GM21423 (cell line): ENCODE results near the gene GPAT3.
"Not testable (repeated sequence)": the region's sequence is repeated elsewhere in the genome, so short reads cannot be mapped to it uniquely, and the experiment has no call there.

Experiments used
- ATAC-seq: cut with Tn5 transposase; IDR thresholded peaks from one replicate; pipeline ENCODE4 v1.9.1; 2021; ENCODE audit warnings: mild to moderate bottlenecking, moderate library complexity; ENCODE audit not compliant: unreplicated experiment

Gene GPAT3

DNA sequence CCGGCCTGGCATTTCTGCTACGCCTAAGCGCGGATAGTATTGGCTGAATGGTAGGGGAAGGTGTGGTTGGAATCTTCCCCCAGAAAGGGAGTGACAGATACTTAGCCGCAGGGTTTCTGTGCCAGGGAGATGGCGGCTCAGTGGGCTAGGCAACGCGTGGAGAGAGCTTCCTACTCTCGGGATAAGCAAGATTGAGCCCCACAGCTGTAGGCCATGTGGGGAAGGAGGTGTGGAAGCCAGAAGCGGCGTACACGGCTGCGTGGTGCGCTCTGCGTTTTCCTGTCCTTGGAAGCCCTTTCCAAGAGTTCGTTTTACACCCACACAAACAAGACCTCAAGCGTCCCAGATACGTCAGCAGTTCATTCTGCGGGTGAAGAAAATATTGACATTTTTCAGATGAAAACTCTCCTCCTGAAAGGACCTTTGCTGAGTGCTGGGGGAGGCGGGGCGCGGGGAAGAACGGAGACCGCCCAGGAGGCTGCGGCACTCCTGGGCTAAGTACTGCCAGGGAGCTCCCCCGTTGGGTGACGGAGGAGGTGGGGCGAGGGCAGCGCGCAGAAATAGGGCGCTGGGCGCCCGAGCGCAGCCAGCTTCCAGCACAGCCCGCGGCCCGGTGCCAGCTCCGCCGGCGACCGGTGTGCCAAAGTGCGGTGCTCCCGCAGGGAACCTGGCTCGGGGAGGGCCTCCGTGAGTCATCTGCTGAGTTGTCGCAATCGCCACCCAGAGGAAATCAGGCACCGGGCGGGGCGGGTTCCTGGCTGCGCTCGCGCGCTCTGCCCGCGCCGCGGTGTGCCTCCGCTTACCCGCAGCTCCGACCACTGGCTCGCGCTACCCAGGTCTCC is at the start of gene GPAT3:
TSS of gene GPAT3 (plus strand) at position 589 of the 842 bp plus-strand sequence. CDS start 515 bp downstream, outside the sequence.
- peak; percentile 69 for ATAC-seq

DNA sequence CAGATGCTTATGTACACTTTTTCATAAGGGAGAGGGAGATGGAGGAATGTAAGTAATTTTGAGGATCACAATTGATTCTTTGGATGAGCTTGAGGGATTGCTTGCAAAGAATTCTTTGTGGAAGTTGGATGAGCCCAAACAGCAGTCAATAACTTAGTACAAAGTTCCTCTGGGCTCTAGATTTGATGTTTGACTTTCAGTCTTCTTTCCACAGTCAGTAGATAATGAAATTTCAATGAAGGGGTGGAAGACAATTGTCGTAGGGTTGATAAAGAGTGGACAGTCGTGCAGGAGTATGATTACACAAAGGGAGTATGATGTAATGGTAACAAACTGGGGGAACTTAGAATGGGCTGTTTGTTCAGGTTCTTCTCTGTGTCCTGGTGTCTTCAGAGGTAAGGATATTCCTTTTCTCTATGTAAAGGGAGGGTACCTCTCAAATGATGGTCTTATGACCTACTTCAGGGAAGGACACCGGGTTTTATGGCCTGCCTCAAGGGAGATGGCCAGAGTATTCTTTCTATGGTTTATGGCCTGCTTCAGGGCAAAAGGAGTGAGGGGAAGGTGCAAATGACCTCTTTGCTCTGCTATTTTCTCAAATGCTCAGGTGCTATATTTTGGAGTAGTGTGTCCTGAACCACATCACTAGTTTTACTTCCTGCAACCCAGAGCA is 49.3 kb upstream of the GPAT3 start:
- no peak for ATAC-seq

DNA sequence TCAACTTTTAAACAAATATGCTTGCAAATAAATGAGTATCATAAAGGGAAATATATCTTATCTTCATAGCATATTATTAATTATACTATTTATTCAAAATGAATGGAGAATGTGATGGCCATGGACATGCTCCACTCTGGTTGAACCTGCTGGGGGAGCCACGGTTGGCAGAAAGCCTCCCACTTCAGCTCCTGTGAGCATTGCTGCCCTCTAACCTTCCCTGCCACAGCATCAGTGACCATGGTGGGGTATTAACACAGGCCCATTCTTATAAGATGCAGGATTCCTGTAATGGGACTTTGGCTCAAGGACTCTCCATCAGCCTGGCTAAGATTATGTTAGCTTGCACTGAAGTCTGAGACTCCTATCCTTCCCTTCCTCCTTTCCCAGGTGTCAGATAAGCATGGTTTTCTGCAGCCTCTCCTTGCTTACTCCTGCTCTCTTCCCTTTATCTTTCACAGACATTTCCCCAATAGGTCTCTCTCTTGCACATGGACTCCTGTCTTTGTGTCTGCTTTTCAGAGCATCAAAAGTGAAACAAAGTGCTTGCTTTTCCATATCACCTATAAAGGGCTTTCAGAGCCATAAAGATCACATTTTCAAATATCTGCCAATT is 46.1 kb upstream of the GPAT3 start:
- no peak for ATAC-seq

DNA sequence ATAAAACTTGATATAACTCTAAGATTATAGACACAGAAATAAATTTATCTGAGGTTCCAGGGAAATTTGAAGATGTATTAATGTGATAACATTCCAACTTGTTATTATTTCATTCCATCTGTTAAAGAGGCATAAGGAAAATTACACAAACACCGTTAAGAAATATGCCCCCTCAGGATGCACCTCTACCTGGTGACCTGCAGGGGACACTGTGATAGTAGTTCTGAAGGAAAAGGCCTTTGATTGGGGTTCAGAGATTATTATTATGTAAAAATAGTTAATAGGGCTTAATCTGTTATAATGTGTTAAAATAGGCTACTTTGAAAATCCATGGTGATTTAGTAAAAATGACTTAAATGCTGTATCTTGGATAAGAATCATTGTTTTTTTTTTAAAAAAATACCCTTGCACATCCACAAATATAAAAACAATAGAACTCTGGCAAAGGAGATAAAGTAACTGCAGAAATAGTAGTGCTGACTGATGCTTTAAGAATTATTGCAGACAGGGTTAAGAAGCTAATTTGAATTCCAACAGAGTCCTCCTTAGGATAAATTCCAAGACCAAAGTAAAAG is 44.9 kb upstream of the GPAT3 start:
- ATAC-seq, result peak; percentile 60

DNA sequence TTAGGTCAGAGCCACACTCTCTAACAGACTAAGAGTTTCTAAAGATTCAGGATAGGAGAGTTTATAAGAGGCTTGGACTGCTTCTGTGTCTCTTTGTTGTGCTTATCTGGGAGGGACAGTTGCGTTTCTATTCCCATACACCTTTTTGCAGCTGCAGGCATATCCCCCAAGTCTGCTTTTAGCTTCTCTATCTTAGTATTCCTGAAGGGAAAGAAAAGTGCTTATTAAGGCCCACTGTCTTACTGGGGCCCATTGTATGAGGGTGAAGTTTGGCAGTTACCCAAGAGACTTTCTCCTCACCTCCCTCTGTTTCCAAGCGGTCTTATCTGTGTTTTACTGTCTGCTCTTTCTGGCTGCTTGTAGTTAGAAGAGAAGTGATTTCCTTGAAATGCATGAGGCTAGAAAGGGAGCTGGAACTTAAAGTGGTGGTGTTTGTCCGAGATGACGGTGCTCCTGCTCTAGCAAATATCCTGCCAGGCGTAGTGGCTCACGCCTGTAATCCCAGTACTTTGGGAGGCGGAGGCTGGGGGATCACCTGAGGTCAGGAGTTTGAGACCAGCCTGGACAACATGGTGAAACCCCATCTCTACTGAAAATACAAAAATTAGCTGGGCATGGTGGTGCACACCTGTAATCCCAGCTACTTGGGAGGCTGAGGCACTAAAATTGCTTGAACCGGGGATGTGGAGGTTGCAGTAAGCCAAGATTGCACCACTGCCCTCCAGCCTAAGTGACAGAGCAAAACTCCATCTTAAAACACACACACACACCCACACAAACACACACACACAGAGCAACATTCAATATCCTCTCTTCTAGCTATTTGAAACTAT is 39.6 kb upstream of the GPAT3 start:
- not testable (repeated sequence) for ATAC-seq

DNA sequence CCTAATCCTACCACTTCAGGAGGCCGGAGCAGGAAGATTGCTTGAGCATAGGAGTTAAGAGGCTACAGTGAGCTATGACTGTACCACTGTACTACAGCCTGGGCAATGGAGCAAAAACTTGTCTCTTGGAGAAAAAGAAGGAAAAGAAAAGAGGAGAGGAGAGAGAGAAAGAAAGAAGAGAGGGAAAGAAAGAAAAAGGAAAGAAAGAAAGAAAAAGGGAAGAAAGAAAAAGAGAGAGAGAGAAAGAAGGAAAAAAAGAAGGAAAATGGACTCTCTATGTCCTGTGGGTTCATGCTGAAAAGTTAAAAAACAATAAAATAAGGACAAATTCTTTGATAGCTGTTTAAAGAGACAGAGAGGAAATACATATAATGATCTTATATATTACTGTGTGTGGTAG is 37.7 kb upstream of the GPAT3 start:
- ATAC-seq, result no peak

DNA sequence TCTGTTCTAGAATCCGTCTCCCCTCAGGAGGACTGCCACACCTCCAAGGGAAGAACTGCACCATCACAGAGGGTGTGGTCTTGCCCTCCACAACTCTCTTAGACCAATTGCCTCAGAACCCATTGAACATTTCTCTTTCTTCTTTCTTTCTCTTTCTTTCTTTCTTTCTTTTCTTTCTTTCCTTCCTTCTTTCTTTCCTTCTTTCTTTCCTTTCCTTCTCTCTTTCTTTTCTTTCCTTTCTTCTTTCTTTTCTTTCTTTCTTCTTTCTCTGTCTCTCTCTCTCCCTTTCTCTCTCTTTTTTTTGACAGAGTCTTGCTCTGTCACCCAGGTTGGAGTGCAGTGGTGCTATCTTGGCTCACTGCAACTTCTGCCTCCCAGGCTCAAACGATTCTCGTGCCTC is 34.2 kb upstream of the GPAT3 start:
- ATAC-seq, result not testable (repeated sequence)

DNA sequence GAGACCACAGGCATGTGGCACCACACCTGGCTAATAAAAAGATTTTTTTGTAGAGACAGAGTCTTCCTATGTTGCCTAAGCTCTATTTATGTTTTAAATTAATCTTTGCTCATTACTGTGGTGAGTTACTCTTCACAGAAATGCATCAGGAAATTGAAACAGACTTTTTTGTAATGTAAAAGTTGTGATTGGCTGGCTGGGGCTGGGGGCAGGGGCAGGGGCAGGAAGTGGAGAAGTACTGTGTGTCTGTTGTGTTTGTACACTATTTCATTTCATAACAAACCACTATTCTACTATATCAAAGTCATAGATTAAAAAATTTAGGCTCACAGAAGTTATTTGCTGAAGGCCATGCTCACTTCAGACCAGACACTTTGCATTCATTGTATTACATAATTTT is 31.9 kb upstream of the GPAT3 start:
- no peak for ATAC-seq

DNA sequence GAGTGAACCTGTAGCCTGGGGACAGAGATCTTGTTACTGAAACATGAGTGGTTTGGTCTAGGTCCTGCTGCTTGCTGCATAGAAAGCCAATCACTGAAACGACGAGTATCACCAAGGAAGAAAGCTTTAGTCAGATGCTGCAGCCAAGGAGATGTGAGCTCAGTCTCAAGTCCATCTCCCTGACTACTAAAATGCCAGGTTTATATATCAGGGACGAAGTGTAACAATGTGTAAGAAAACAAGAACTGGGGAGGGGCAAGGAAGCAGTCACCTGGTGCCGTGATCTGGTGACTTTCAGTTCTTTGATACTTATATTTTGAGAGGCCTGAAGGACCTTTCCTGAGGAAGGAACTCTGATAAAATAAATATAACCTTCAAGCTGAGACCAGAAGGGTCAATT is 31.4 kb upstream of the GPAT3 start:
- ATAC-seq, result no peak

DNA sequence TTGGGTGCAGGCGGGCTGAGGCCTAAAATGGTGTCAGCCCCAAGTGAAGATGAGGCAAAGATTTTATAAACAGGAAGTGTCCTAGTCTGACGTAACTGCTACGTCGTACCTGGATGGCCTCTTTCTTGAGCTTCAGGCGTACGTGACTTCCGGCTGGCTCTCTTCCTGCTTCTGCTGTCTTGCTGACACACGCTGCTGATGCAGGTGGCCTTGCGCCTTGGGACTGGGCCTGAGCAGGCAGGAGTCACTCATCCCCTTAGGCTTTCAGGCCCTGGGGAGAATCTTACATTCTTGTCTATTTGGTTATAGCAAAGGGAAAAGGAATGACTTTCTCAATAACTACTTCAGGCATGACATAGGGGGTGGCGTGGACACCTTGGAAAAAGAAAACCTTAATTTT is 30.9 kb upstream of the GPAT3 start:
- no peak for ATAC-seq

DNA sequence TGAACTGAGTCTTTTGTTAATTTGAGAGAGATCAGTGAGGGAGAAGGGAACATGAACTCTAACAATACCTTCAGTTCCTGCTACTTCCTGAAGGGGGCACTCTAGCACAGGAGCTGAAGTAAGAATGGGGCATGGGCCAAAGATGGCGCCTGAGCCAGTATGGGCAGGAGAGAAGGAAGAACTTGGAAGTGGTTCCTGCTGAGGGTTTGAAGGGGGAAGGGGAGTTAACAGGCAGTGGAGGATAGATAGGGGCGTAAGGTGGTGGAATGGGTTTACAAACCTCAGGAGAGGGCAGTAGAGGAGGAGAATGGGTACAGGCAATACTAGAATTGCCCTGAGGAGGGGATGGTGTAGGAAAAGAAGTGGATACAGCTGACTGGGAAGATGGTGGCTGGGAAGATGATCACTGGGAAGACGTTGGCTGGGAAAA is 26.7 kb upstream of the GPAT3 start:
- ATAC-seq, result not testable (repeated sequence)

DNA sequence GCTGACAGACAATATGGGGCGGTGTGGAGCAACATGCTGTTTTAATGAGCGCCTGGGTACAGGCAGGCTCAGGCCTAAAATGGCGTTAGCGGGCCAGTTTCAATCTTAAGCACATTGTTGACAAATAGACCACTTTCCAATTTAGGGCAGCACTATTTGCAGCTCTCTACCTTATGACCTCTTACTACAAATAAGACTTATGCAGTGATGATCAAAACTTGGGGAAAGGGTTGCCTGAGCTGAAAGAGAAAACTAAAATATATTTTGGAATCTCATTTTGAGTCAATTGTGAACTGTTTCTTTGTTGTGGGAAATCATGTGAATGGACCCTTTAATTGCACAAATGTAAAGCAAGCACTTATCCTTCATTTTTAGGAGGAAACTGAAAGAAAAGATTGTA is 25.5 kb upstream of the GPAT3 start:
- ATAC-seq, result no peak

DNA sequence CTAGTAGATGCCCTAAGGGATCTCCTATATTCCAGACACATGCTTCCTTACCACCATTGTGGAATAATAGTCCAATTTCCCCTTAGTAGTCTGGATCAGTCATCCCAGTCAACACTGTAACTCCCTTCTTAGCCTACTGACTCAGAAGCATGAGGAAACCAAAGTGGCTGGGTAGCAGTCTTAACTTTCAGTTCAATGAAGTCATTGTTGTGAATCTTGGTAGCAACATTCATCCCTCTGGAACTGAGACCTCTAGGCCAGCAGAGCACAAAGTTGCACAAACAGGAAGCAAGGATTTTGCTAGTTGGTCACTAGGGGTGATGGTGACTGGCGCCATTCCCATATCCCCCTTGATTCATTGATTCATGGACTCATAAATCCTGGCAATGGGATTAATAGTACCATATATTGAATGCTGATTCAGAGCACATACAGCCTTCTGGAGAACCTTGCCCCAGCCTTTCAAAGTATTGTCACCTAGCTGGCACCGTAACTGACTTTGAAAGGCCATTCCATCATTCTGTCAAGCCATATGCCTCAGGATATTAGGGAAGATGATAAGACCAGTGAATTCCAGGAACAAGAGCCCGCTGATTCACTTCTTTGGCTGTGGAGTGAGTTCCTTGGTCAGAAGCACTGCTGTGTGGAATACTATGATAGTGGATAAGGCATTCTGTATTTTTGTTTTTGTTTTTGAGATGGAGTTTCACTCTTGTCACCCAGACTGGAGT is 19.7 kb upstream of the GPAT3 start:
- ATAC-seq, result no peak

DNA sequence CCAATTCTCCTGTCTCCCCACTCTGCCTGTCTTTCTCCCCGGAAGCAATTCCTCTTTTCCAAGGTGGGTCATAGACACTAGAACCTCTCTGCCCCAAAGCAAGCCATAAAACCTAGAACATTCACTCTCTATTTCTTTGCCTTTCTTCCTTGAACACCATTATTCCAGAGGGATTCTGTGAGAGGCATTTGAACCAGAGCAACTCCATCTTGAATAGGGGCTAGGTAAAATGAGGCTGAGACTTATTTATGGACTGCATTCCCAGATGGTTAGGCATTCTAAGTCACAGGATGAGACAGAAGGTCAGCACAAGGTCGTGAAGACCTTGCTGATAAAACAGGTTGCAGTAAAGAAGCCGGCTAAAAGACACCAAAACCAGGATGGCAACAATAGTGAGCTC is 13.7 kb upstream of the GPAT3 start:
- ATAC-seq, result no peak

DNA sequence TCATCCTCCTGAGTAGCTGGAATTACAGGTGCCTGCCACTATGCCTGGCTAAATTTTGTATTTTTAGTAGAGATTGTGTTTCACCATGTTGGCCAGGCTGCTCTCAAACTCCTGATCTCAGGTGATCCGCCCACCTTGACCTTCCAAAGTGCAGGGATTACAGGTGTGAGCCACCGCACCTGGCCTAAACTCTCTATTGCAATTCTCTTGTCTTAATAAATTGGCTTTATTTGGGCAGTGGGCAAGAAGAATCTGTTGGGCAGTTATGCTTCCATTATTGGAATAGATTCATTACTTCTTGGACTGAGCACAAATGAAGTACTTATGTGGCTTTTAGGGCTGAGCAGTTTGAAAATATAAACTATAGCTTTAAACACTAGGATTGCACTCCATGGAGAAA is 8.2 kb upstream of the GPAT3 start:
- no peak for ATAC-seq

DNA sequence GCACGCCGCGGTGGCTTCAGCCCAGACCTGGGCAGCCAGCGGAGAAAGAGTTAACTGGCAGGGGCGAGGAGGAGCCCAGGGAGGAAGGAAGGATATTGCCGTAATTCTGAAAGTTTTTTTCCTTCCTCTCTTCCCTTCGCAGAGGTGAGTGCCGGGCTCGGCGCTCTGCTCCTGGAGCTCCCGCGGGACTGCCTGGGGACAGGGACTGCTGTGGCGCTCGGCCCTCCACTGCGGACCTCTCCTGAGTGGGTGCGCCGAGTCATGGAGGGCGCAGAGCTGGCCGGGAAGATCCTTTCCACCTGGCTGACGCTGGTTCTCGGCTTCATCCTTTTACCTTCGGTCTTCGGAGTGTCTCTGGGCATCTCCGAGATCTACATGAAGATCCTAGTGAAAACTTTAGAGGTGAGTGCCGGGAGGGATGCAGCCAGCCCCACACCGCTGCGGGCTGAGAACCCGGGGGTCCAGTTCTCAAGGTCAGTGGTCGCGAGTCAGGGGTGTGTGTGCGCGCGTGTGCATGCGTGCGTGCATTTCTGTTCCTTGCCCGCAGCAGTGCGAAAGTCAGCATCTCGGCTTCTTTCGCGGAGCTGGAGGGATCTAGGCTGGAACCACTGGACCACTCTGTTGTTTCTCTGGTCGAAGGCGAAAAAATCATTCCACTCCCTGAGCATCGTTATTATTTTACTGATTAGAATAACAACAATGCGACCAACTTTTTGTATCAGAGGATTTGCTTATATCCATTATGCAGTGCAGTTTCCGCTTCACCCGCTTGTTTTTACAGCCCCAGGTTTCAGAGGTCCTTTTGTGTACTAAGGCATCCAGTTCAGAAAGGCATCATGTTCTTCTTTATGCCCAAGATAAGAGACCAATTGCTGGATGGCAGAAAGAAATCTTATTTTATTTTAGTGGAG is 709 bp downstream of the GPAT3 start:
- peak; percentile 11 for ATAC-seq

DNA sequence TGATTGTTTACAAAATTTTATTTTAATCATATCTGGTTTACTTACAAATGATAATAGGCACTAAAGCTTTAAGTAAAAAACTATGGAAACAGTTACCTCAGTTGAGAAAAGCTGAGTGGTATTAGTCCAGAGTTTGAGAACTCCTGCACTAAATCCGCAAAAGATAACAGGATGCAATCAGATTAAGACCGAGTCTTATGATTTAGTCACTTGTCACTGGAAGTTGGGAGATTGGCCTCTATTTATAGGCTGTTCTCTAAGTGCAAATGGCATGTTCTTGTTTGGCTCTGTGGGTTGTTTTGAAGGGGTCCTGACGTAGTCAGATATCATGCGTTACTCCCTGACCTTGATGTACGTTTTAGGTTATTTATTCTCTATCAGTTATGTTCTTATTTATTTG is 6.3 kb downstream of the GPAT3 start:
- no peak for ATAC-seq

DNA sequence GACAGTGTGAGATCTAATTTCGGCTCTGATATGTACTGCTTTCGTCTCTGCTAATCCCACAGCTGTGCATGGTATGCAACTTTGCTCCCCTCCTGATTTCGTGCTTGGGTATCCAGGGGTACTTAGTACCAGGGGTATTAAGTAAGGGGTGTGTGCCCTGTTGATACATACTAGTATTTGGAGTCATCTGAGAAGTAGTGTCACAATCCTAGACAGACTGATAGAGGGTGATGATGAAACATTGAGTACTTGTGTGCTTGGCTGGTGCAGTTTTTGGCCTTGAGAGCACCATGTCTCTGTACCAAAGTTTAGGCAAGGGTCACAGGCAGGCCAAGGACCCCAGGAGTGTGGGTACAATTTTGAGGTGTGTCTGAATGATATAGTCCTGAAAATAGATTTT is 10.9 kb downstream of the GPAT3 start:
- no peak for ATAC-seq
